ENCODE data around the gene FHIT.
"Not testable (repeated sequence)": the region's sequence is repeated elsewhere in the genome, so short reads cannot be mapped to it uniquely, and the experiment has no call there.

The FHIT gene

DNA sequence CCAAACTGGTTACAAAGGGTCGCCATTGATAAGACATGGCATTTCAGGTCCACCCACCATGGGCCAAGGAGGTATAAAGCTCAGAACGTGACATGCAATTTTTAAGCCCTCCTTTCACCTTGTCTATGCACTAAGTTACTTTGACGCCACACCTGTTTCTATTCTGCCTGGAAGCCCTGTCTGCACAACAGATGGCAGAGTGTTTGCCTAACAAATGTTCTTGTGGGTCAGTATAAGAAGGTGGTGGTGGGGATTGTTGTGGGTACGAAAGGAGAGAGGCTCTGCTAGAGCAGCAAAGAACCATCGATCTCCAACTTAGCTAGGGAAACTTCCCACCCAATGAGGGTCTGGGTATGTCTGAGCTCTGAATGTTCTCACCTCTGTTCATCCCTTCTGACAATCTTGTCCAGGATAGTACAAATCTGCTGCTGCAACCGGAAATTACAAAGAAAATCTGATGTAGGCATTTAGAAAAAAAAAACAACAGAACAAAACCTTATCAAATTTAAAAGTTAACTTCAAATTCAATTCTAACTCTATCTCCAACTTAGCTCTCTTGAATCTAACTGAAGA is 1256.4 kb downstream of the FHIT start:
- in situ Hi-C loops (cut with MboI; ENCODE audit: low sequenced_read_pairs): no loop called here

DNA sequence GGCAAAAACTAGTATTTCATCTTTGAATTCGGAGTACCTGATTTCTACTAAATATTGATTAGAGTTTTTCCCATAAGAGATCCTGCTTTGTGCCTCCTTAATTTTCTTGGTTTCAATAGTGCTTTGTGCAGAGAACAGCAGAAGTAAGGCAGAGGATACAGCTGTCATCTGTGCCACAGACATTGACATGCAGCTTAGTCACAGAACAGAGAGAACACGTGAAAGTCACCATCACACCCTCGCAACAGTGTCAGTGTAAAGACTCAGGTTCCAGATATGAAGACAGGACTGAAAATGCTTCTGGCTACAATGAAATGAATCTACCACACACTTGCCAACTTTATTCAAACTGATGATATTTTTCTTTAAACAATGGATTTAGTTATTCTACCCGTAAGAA is 1258.7 kb downstream of the FHIT start:
- in situ Hi-C loops (cut with MboI; ENCODE audit: low sequenced_read_pairs): no loop called here

DNA sequence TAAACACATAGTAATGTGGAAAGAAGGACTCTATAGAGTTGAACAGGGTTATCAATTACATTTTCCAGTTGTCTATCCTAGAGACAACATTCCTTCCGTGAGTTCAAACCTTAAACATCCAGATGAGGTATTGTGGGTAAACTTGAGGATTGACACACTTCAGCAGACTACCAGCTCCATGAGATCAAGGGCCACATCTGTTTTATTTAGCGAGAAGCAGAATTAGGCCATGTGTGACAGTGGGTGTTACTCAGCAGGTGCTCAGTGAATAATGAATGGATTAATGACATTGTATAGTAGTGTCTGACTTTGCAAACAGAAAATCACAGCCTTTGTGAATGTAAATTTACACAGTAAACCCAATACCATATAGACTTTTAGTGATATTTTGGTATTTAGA is 1260.3 kb downstream of the FHIT start:
- in situ Hi-C loops (cut with MboI; ENCODE audit: low sequenced_read_pairs): no loop called here

DNA sequence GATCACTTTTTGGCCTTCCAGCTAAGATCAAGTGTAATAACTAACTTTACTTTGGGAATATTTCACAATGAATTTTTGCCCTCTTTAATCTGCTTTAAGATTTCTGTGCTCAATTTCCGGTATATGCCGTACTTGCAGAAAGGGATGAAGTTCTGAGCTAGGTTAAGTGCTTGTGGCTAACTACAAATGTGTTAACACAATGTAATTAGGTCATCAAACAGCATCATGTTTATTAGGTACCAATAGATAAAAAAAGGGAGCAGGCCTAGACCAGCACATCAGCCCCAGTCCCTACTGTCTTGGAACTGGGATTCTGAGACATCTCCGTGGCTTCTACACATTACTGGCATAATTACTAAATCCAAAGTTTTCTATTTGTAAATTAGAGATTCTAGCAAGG is 1268.7 kb downstream of the FHIT start:
- in situ Hi-C loops (cut with MboI; ENCODE audit: low sequenced_read_pairs): no loop called here

DNA sequence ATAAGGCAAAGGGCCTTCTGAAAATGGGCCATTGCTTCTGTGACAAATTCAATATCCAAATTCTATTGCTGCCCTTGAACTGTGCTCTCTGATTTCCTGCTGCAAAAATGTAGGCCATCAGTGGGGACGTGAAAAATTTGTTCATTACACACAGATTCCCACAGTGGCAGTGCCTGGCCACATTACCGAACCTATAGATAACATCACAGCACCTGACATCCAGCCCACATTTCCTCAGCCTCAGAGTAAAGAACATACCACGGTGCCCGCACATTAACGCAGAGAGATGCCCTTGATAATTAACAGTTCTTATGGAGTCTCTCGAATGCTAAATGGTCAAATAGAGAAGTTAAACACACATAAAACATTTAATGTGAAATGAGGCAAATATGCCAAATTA is 1269.9 kb downstream of the FHIT start:
- in situ Hi-C loops (cut with MboI; ENCODE audit: low sequenced_read_pairs): no loop called here

DNA sequence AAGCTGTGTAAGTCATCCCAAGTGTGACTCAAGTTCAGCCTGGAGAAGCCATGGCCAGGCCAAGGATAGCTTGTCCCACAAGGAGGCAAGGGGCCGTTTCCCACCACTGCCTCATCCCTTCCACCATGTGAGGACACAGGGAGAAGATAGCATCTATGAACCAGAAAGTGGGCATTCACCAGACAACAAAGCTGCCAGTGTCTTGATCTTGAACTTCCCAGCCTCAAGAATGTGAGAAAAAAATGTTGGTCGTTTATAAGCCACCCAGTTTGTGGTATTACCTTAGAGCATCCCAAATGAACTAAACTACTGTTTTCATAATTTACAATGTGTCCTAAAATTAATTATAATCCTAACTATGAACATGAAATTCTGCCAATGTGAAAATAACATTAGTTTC is 1270.7 kb downstream of the FHIT start:
- in situ Hi-C loops (cut with MboI; ENCODE audit: low sequenced_read_pairs): no loop called here

DNA sequence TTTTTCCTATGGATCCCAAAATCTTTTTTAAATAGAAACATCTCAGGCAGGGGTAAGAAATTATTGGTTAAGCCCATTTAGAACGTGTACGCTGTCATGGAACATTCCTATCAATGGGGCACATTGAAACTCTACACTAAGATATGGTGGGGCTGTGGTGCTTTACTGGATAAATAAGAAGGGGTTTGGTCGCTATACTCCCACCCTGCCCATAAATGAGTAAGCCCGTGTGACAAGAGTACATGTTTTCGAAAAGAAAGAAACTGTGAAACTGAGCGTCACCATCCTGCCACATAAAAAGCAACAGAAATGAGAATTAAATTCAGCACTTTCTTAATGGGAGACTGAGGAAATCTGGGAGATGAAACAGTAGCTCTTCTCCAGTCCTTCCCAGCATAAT is 1271.7 kb downstream of the FHIT start:
- in situ Hi-C loops (cut with MboI; ENCODE audit: low sequenced_read_pairs): no loop called here

DNA sequence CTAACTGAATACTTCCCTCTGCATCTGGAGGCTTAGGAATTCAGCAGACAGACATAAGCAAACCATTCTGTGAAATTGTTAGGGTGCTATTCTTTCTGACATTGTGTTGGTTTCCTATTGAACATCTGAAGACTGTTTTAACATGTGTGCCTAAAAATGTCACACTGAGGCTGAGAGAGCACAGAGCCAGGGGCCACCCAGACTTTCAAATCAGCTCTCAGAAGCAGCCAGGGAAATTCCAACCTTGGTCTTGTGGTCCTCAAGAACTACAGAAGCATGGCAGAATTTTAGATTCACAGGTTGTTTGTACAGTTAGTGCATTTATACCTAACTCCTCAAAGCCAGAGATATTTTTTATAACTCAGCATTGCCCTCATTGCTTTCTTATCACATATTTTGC is 1272.3 kb downstream of the FHIT start:
- in situ Hi-C loops (cut with MboI; ENCODE audit: low sequenced_read_pairs): no loop called here

DNA sequence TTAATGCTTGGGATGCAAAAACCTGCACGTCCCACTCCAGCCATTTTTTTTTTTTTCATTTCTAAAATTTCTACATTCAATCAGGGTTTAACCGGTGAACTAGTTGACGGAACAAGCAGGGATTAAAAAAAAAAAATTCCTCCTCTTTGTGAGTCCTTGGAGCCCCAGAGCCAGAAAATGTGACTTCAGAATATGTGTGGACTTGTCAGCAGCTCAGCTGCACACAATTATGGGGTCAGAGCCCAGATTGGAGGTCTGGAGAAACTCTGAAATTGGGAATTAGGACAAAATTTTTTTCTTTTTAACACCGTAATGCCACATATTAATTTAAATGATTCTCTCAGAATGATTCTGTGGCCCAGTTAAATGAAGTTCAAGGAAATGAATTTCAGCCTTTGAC is 1280.5 kb downstream of the FHIT start:
- in situ Hi-C loops (cut with MboI; ENCODE audit: low sequenced_read_pairs): no loop called here

DNA sequence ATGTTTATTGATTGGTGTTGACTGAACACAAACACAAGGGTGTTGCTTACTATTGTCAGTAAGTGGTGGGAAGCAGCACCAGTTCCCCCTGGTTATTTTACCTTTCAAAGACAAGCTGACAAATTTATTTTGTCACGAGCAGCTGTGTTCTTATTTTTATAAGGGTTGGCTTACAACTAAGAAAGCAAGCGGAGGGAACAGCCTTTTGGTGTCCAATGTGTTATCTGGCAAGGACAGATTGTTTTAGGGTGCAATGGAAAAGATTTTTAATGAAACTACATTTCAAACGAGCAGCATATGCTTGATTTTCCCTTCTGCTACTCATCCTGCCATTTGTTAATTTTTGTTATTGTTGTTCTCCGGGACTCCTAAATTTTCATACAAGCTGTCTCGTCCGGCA is 1280.9 kb downstream of the FHIT start:
- in situ Hi-C loops (cut with MboI; ENCODE audit: low sequenced_read_pairs): no loop called here

DNA sequence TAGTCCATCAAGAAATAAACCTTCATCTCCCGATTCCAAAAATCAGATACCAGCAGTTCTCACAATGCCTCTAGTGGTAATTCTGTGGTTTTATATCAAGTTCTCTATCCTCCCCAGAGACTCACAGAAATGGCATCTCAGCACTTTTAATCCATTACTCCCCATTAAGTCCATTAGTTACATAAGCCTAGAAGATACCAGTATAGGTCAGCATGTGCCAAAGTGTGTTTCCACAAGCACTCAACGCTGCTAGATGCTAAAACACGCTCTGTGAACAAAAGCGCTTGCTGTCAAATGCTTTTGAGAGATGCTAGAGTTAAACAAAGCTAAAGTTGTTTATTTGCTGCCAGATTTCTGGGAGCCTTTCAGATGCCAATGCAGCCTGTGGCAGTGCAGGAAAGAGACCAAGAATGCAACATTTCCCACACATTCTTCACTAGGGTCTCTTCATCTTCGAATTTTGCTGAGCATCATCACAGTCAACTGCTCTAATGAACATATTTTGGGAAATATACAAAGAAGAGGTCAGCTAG is 1282.7 kb downstream of the FHIT start:
- in situ Hi-C loops (cut with MboI; ENCODE audit: low sequenced_read_pairs): no loop called here

DNA sequence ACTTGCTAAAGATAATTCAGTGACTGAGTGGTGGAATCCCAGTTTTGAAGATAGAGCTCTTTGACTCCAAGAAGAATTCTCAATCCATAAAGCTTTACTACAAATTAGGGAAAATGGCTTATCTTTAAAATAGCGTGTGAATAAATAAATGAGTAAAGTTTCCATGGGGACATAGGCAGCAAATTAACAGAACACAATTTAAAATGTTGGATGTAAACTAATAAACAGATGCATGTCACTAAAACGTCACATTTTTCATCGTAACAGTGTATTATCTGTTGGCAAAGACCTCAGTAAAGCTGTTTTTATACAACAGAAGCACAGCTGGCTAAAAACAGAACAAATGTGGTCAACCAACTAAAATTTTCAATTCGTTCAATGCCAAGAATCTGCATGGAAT is 1287.6 kb downstream of the FHIT start:
- in situ Hi-C loops (cut with MboI; ENCODE audit: low sequenced_read_pairs): no loop called here

DNA sequence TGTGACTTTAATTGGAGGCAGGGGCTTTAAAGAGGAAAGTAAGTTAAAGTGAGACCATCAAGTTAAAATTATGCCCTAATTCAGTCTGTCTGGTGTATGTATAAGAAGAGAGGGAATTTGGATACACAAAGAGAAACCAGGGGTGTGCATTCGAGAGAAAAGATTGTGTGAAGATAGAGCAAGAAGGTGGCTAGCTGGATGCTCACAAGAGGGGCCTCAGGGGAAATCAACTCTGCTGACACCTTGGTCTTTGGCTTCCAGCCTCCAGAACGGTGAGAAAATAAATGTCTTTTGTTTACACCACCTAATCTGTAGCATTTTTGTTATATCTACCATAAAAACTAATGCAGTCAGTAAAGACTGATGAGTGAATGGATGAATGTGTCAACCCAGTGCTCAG is 1294.1 kb downstream of the FHIT start:
- in situ Hi-C loops (cut with MboI; ENCODE audit: low sequenced_read_pairs): no loop called here

DNA sequence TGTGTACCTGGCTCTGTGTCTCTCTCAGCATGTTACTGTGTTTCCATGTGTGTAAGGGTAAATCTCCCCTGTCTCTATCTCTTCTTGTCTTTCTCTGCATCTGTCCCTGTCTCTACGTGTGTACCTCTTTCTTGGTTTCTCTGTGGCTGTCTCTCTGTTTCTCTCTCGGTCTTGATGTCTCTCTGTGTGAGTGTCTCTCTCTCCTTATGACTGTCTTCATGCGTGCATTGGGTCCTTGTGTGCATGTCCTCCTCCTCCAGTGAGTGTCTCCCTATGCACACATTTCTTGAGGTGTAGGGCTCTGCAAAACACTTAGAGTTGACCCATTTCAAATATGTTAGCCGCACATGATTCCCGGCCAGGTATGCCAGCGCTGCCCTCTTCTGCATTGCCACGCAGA is 1298.1 kb downstream of the FHIT start:
- in situ Hi-C loops (cut with MboI; ENCODE audit: low sequenced_read_pairs): no loop called here

DNA sequence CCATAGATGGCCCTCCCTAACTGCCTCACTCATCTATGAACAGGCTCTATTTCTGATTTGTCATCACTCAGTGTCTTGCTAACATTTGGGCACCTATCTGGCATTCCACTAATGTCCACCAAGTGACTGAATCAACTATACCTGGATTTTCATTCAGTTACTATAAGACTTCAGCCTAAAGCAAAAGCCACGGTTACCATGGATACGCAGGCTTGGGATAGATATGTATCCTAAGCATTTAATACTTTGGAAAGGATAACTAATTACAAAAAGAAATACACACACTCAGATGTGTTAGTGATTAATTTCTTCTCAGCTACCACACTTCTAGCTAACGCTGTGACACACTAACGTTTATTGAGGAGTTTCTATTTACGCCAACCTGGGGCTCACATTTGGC is 1301.9 kb downstream of the FHIT start:
- in situ Hi-C loops (cut with MboI; ENCODE audit: low sequenced_read_pairs): no loop called here

DNA sequence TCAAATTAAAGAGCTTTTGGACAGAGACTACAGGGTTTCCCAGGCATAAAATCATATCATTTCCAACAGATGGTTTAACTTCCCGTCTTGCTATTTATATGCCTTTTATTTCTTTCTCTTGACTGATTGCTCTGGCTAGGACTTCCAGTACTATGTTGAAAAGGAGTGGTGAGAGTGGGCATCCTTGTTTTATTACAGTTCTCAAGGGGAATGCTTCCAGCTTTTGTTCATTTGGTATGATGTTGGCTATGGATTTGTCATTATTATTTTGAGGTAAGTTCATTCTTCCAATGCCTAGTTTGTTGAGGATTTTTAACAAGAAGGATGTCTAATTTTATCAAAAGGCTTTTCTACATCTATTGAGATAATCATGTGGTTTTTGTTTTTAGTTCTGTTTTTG is 1304.9 kb downstream of the FHIT start:
- in situ Hi-C loops (cut with MboI; ENCODE audit: low sequenced_read_pairs): no loop called here

DNA sequence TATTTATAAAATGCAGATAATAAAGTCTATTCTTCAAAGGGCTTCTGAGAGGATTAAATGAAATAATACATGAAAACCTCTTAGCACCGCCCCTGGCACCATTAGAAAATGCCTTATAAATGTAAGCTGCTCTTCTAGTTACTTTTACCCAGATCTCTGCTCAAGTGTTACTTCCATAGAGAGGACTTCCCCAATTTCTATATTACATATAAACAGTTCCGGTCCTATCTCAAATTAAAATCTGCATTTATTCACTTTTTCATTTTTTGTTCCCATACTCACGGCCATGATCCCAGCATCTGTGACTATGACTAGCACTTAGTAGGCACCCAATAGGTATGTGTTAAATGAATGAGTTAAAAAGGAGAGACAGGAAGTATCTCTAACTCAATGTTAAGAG is 1310.5 kb downstream of the FHIT start:
- in situ Hi-C loops (cut with MboI; ENCODE audit: low sequenced_read_pairs): no loop called here

DNA sequence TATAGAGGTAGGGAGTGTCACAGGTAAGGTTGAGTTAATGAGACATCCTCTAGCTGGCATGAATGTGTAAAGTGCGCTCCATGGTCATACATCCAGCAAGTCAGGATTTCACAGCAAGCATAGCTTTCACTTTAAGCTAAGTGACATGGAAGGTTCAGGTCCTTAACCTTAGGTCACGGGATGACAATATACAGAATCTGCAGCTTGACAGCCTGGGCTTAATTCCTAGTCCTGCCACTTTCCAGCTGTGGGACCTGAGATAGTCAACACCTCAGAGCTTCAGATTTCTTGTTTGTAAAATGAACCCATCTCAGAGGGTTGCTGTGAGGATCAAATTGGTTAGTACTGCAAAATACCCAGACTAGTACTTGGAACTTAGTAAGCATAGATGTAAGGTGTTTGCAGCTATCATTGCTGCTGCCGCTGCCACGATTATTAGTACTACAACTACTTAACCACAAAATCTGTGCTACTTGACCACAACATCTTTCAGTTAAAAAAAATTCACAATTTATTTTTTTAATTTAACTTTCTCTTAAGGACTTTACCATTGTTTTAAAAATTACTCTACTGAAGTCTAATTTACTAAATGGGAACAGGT is 1311.3 kb downstream of the FHIT start:
- in situ Hi-C loops (cut with MboI; ENCODE audit: low sequenced_read_pairs): no loop called here

DNA sequence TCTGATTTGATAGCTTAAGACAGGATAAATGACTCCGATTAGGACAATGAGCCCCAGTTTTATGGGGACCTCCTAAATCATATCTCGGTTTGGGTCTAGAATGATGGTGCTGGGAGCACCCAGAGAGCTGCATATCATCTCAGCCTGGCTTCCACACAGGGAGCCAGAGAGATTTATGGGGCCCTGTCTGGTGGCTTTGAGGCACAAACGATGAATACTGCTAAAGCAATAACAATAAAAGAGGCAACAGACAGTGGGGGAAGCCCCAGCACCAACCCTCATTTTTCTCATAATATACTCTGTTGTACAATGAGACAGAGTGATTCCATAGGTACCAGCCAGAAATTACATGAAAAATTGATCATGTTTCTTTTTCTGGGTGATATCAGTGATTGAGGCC is 1312.4 kb downstream of the FHIT start:
- in situ Hi-C loops (cut with MboI; ENCODE audit: low sequenced_read_pairs): no loop called here

DNA sequence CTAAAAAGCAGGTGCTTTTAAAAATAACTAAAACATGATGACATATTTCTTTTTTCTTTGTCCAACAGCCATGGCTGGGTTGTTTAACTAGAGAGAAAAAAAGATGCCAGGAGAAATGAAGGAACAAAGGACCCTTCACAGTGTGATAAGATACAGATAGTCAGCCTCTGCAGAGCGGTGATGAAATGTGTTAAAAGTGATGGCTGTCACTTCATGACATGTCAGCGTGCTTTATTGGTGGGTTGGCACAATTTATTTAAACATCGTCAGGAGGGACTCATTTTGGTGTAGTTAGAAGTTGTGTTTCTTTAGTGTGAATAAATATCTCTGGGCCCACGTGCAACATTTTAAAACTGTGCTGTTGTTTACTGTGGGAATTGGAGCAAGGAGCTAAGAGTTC is 1314.1 kb downstream of the FHIT start:
- in situ Hi-C loops (cut with MboI; ENCODE audit: low sequenced_read_pairs): no loop called here

DNA sequence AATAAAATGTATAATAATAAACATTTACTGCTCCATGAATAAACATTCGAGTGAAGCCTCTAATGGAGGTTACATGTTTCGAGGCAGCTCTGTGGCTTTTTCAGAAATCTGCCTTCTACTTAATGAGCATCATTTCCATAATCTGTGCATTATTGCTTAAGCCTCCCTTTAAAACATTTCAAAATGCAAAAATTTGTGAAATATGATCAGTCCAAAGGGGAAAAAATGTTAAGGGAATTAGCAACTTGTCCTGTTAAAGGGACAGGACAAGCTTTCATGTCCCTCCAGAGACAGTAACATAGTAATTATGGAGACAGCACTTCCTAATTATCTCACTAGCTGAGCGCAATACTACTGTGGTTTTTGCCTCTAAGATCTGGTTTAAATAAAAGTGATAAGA is 1314.8 kb downstream of the FHIT start:
- in situ Hi-C loops (cut with MboI; ENCODE audit: low sequenced_read_pairs): no loop called here

DNA sequence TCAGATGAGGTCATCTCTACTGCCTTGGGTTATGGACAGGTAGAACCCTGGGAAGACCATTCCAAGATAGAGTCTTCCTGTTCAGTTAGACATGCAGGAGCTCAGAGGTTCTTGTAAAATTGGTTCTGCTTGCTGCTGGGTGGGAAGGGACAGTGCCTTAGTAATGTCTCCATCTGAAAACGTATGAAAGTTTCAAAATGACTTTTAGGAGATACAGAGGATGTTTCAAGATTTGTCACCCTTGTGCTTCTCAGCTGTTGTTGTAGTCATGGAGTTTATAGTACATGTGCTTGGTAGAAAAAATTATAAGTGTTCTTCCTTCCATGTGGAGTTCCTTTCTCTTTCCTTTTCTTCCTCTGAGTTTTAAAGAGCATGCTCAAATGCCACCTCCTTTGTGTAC is 1316.2 kb downstream of the FHIT start:
- in situ Hi-C loops (cut with MboI; ENCODE audit: low sequenced_read_pairs): no loop called here

DNA sequence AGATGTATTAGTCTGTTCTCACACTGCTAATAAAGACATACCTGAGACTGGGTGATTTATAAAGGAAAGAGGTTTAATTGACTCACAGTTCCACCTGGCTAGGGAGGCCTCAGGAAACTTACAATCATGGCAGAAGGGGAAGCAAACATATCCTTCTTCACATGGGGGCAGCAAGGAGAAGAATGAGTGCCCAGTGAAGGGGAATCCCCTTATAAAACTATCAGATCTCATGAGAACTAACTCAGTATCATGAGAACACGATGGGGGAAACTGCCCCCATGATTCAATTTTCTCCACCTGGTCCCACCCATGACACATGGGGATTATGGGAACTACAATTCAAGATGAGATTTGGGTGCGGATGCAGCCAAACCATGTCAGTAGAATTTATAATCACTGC is 1316.7 kb downstream of the FHIT start:
- in situ Hi-C loops (cut with MboI; ENCODE audit: low sequenced_read_pairs): not testable (repeated sequence)

All from HL-60/S4 treated with phorbol 12-myristate 13-acetate at 8.2 ng/mL for 4 days and 3 days (cell line).